HepG2 (cell line): ENCODE measurements around the gene KNL1. TPM values are rescaled to one million over a fixed set of nuclear protein-coding genes. Genes with fewer than 3 reads are reported as not detected.
A peak's percentile ranks its signal among the peaks of the same experiment; 100 is the strongest.

Source experiments
- BRCA1 ChIP-seq: sonication (generic); formaldehyde crosslinking; IDR thresholded peaks from 2 replicates; pipeline ENCODE4 v1.4.0; 2020; ENCODE audit warnings: missing genetic modification reagents
- CC2D1A ChIP-seq: sonication (generic); formaldehyde crosslinking; IDR thresholded peaks from 2 replicates; pipeline ENCODE4 v1.8.1; 2023; ENCODE audit warnings: mild to moderate bottlenecking, missing genetic modification reagents
- DNMT1 ChIP-seq: sonication (generic); formaldehyde crosslinking; IDR thresholded peaks from 2 replicates; pipeline ENCODE4 v1.5.1; 2020; ENCODE audit warnings: mild to moderate bottlenecking, missing genetic modification reagents
- ETV5 ChIP-seq: IDR thresholded peaks from 2 replicates; pipeline ENCODE4 v1.6.1; 2018; ENCODE audit warnings: missing biosample characterization, missing genetic modification reagents, inconsistent platforms, borderline replicate concordance
- KDM5B ChIP-seq: sonication (generic); formaldehyde crosslinking; IDR thresholded peaks from 2 replicates; pipeline ENCODE4 v1.4.0; 2020; ENCODE audit warnings: missing genetic modification reagents, mild to moderate bottlenecking, borderline replicate concordance
- KLF15 ChIP-seq: sonication (generic); formaldehyde crosslinking; IDR thresholded peaks from 2 replicates; pipeline ENCODE4 v1.8.1; 2023; ENCODE audit warnings: borderline replicate concordance, mild to moderate bottlenecking, inconsistent platforms, missing genetic modification reagents, mixed read lengths
- NCOA5 ChIP-seq: sonication (generic); formaldehyde crosslinking; IDR thresholded peaks from 2 replicates; pipeline ENCODE4 v1.4.0; 2020; ENCODE audit warnings: missing genetic modification reagents
- PHF8 ChIP-seq: sonication (generic); formaldehyde crosslinking; IDR thresholded peaks from 2 replicates; pipeline ENCODE4 v1.5.0; 2020; ENCODE audit warnings: missing genetic modification reagents
- ZNF576 ChIP-seq: sonication (generic); formaldehyde crosslinking; IDR thresholded peaks from 2 replicates; pipeline ENCODE4 v1.4.0; 2020; ENCODE audit warnings: mild to moderate bottlenecking, missing genetic modification reagents
- ZNF709 ChIP-seq: sonication (generic); formaldehyde crosslinking; IDR thresholded peaks from 2 replicates; pipeline ENCODE4 v1.5.0; 2020; ENCODE audit warnings: mild to moderate bottlenecking, missing genetic modification reagents
- ZNF747 ChIP-seq: sonication (generic); formaldehyde crosslinking; IDR thresholded peaks from 2 replicates; pipeline ENCODE4 v1.8.1; 2023; ENCODE audit warnings: missing genetic modification reagents, mild to moderate bottlenecking, borderline replicate concordance
- ZNF749 ChIP-seq: sonication (generic); formaldehyde crosslinking; IDR thresholded peaks from 2 replicates; pipeline ENCODE4 v1.8.0; 2022; ENCODE audit warnings: mild to moderate bottlenecking, missing genetic modification reagents, moderate library complexity, borderline replicate concordance
- polyA plus RNA-seq, 8 experiments: library from polyadenylated mRNA; depleted of rRNA in 3 of 8; stranded (reverse) in 7 of 8; unstranded in 1 of 8; fragments of >200 nt; fragmentation: Illumina TruSeq in 4 of 8; extraction: Trizol in 4 of 8; gene quantifications; 2 replicates each; pipeline versions ENCODE4 v1.2.1 to v1.2.3, GENCODE V29; 2011 to 2016; ENCODE audit warnings: low read depth in 4 of 8, missing spikeins in 1 of 8, mixed read lengths in 1 of 8; ENCODE audit not compliant: insufficient read depth in 1 of 8
- total RNA-seq, 5 experiments: library from RNA; depleted of rRNA; stranded (reverse); fragments of >200 nt; fragmentation: Illumina TruSeq; extraction: Trizol; gene quantifications; 2 replicates each; pipeline ENCODE4 v1.2.3, GENCODE V29; 2016; ENCODE audit warnings: low read depth in 1 of 5
- TF ChIP-seq, protein P1 (sequence below): sonication (generic); formaldehyde crosslinking; IDR thresholded peaks from 2 replicates; pipeline ENCODE4 v1.4.0; 2020; ENCODE audit warnings: missing genetic modification reagents
- TF ChIP-seq, protein P2 (sequence below): sonication (generic); formaldehyde crosslinking; IDR thresholded peaks from 2 replicates; pipeline ENCODE4 v1.9.0; 2021; ENCODE audit warnings: missing genetic modification reagents, borderline replicate concordance
- TF ChIP-seq, protein P3 (sequence below): fragments of 450-650 bp; IDR thresholded peaks from 2 replicates; pipeline ENCODE4 v1.6.1; 2017; ENCODE audit warnings: mild to moderate bottlenecking
- TF ChIP-seq, protein P4 (sequence below): IDR thresholded peaks from 2 replicates; pipeline ENCODE4 v1.6.1; 2016; ENCODE audit warnings: control low read depth
- TF ChIP-seq, protein P5 (sequence below): sonication (generic); formaldehyde crosslinking; IDR thresholded peaks from 2 replicates; pipeline ENCODE4 v1.5.0; 2020; ENCODE audit warnings: missing genetic modification reagents, mild to moderate bottlenecking, borderline replicate concordance

The KNL1 gene
- total and polyA plus RNA-seq, 2 of the 13 experiments (the other 11 are each of a cell fraction or from before 2014, with no cell fraction given), result 8.0 to 21.4 TPM

- TF ChIP-seq, protein P1, sequence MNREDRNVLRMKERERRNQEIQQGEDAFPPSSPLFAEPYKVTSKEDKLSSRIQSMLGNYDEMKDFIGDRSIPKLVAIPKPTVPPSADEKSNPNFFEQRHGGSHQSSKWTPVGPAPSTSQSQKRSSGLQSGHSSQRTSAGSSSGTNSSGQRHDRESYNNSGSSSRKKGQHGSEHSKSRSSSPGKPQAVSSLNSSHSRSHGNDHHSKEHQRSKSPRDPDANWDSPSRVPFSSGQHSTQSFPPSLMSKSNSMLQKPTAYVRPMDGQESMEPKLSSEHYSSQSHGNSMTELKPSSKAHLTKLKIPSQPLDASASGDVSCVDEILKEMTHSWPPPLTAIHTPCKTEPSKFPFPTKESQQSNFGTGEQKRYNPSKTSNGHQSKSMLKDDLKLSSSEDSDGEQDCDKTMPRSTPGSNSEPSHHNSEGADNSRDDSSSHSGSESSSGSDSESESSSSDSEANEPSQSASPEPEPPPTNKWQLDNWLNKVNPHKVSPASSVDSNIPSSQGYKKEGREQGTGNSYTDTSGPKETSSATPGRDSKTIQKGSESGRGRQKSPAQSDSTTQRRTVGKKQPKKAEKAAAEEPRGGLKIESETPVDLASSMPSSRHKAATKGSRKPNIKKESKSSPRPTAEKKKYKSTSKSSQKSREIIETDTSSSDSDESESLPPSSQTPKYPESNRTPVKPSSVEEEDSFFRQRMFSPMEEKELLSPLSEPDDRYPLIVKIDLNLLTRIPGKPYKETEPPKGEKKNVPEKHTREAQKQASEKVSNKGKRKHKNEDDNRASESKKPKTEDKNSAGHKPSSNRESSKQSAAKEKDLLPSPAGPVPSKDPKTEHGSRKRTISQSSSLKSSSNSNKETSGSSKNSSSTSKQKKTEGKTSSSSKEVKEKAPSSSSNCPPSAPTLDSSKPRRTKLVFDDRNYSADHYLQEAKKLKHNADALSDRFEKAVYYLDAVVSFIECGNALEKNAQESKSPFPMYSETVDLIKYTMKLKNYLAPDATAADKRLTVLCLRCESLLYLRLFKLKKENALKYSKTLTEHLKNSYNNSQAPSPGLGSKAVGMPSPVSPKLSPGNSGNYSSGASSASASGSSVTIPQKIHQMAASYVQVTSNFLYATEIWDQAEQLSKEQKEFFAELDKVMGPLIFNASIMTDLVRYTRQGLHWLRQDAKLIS (CRISPR knock-in tag), result no peak
- TF ChIP-seq NCOA5 (CRISPR knock-in tag) (no peak), CC2D1A (CRISPR knock-in tag) (no peak), BRCA1 (no peak), ZNF576 (CRISPR knock-in tag) (no peak), ZNF709 (CRISPR knock-in tag) (peak; percentile 90; the same call in 1 of the 2 replicates), DNMT1 (CRISPR knock-in tag) (peak; percentile 69; the same call in 1 of the 2 replicates), ZNF749 (CRISPR knock-in tag) (no peak; the same call in 1 of the 2 replicates), KDM5B (CRISPR knock-in tag) (peak; percentile 76), ZNF747 (CRISPR knock-in tag) (peak; percentile 15; the same call in 1 of the 2 replicates), PHF8 (CRISPR knock-in tag) (peak; percentile 89), ETV5 (CRISPR knock-in tag) (peak; percentile 69), KLF15 (CRISPR knock-in tag) (no peak)
- TF ChIP-seq, protein P2, sequence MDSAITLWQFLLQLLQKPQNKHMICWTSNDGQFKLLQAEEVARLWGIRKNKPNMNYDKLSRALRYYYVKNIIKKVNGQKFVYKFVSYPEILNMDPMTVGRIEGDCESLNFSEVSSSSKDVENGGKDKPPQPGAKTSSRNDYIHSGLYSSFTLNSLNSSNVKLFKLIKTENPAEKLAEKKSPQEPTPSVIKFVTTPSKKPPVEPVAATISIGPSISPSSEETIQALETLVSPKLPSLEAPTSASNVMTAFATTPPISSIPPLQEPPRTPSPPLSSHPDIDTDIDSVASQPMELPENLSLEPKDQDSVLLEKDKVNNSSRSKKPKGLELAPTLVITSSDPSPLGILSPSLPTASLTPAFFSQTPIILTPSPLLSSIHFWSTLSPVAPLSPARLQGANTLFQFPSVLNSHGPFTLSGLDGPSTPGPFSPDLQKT (CRISPR knock-in tag), result no peak
- TF ChIP-seq, protein P3, sequence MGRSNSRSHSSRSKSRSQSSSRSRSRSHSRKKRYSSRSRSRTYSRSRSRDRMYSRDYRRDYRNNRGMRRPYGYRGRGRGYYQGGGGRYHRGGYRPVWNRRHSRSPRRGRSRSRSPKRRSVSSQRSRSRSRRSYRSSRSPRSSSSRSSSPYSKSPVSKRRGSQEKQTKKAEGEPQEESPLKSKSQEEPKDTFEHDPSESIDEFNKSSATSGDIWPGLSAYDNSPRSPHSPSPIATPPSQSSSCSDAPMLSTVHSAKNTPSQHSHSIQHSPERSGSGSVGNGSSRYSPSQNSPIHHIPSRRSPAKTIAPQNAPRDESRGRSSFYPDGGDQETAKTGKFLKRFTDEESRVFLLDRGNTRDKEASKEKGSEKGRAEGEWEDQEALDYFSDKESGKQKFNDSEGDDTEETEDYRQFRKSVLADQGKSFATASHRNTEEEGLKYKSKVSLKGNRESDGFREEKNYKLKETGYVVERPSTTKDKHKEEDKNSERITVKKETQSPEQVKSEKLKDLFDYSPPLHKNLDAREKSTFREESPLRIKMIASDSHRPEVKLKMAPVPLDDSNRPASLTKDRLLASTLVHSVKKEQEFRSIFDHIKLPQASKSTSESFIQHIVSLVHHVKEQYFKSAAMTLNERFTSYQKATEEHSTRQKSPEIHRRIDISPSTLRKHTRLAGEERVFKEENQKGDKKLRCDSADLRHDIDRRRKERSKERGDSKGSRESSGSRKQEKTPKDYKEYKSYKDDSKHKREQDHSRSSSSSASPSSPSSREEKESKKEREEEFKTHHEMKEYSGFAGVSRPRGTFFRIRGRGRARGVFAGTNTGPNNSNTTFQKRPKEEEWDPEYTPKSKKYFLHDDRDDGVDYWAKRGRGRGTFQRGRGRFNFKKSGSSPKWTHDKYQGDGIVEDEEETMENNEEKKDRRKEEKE, result no peak
- TF ChIP-seq, protein P4, sequence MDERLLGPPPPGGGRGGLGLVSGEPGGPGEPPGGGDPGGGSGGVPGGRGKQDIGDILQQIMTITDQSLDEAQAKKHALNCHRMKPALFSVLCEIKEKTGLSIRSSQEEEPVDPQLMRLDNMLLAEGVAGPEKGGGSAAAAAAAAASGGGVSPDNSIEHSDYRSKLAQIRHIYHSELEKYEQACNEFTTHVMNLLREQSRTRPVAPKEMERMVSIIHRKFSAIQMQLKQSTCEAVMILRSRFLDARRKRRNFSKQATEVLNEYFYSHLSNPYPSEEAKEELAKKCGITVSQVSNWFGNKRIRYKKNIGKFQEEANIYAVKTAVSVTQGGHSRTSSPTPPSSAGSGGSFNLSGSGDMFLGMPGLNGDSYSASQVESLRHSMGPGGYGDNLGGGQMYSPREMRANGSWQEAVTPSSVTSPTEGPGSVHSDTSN (CRISPR knock-in tag), result no peak
- TF ChIP-seq, protein P5, sequence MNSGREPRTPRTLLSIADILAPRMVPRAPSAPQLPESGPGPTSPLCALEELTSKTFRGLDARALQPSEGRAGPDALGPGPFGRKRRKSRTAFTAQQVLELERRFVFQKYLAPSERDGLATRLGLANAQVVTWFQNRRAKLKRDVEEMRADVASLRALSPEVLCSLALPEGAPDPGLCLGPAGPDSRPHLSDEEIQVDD (CRISPR knock-in tag), result 0 out of 2 replicates have a peak, but pooled peaks have one; percentile 34
These were observed 100.8 kb downstream of the KNL1 start, which contains the start of gene RAD51 (continued) for GRCh38 chr15:40694688-40695468.
